GM21447 (cell line): ENCODE measurements around the gene OR1K1.
"Not testable (repeated sequence)": the region's sequence is repeated elsewhere in the genome, so short reads cannot be mapped to it uniquely, and the experiment has no call there.

ENCODE experiments used
- ATAC-seq: cut with Tn5 transposase; IDR thresholded peaks from one replicate; pipeline ENCODE4 v1.9.1; 2021; ENCODE audit not compliant: unreplicated experiment

OR1K1 gene

GRCh38 chr9:122800066-122801060 lies at the start of gene OR1K1:
TSS of gene OR1K1 (plus strand) at chr9:122800123. CDS start at chr9:122800123, 0 bp downstream.
- no peak for ATAC-seq

- ATAC-seq: no peak
Measured at GRCh38 chr9:122754825-122755224, 45.1 kb upstream of the OR1K1 start.

- ATAC-seq: no peak
Measured at GRCh38 chr9:122767817-122768216, 32.1 kb upstream of the OR1K1 start.

- ATAC-seq: no peak
Measured at GRCh38 chr9:122777052-122777451, 22.9 kb upstream of the OR1K1 start.

GRCh38 chr9:122777935-122778627 lies 21.8 kb upstream of the OR1K1 start:
- no peak for ATAC-seq

- no peak for ATAC-seq
Measured at GRCh38 chr9:122779181-122779580, 20.7 kb upstream of the OR1K1 start.

GRCh38 chr9:122780026-122780425 lies 19.9 kb upstream of the OR1K1 start:
- no peak for ATAC-seq

- ATAC-seq: no peak
Measured at GRCh38 chr9:122781671-122782070, 18.3 kb upstream of the OR1K1 start.

GRCh38 chr9:122785269-122785668 lies 14.7 kb upstream of the OR1K1 start:
- ATAC-seq: no peak

GRCh38 chr9:122786338-122786737 lies 13.6 kb upstream of the OR1K1 start:
- ATAC-seq: no peak

GRCh38 chr9:122788831-122789230 lies 11.1 kb upstream of the OR1K1 start, which contains the start of gene OR5C1:
TSS of gene OR5C1 (plus strand) at chr9:122788933. CDS start at chr9:122788933, 0 bp downstream.
- no peak for ATAC-seq

- no peak for ATAC-seq
Measured at GRCh38 chr9:122789256-122790046, 10.5 kb upstream of the OR1K1 start.

- ATAC-seq: no peak
Measured at GRCh38 chr9:122791872-122792669, 7.9 kb upstream of the OR1K1 start.

- no peak for ATAC-seq
Measured at GRCh38 chr9:122797316-122798063, 2.4 kb upstream of the OR1K1 start.

- no peak for ATAC-seq
Measured at GRCh38 chr9:122806661-122807060, 6.7 kb downstream of the OR1K1 start.

- ATAC-seq: no peak
Measured at GRCh38 chr9:122807271-122807900, 7.5 kb downstream of the OR1K1 start.

GRCh38 chr9:122808141-122808540 lies 8.2 kb downstream of the OR1K1 start:
- no peak for ATAC-seq

GRCh38 chr9:122809261-122809660 lies 9.3 kb downstream of the OR1K1 start:
- ATAC-seq: not testable (repeated sequence)

GRCh38 chr9:122810306-122810946 lies 10.5 kb downstream of the OR1K1 start:
- no peak for ATAC-seq
